CD1c-positive myeloid dendritic cell (primary cell): Measurements from ENCODE around the gene SLC39A11.
"Not testable (repeated sequence)": the region's sequence is repeated elsewhere in the genome, so short reads cannot be mapped to it uniquely, and the experiment has no call there.

Experiments
- DNase-seq: peaks from one replicate; pipeline ENCODE4 v3.0.0-alpha.2; 2016; ENCODE audit errors: extremely low spot score

The SLC39A11 gene

GRCh38 chr17:72833128-72833765 lies 259.2 kb downstream of the SLC39A11 start:
- DNase-seq = no peak

- DNase-seq = no peak
These were observed 260.2 kb downstream of the SLC39A11 start for GRCh38 chr17:72832306-72832705.

GRCh38 chr17:72829883-72830282 lies 262.6 kb downstream of the SLC39A11 start:
- DNase-seq = no peak

- DNase-seq = no peak
These were observed 265.9 kb downstream of the SLC39A11 start for GRCh38 chr17:72826602-72827001.

GRCh38 chr17:72826059-72826458 lies 266.4 kb downstream of the SLC39A11 start:
- DNase-seq = not testable (repeated sequence)

- DNase-seq = no peak
These were observed 267.3 kb downstream of the SLC39A11 start for GRCh38 chr17:72825218-72825617.

- not testable (repeated sequence) for DNase-seq
These were observed 268.2 kb downstream of the SLC39A11 start for GRCh38 chr17:72824267-72824666.

- no peak for DNase-seq
These were observed 270.0 kb downstream of the SLC39A11 start for GRCh38 chr17:72822358-72823023.

GRCh38 chr17:72816406-72816805 lies 276.1 kb downstream of the SLC39A11 start:
- DNase-seq = no peak

GRCh38 chr17:72813481-72813880 lies 279.0 kb downstream of the SLC39A11 start:
- no peak for DNase-seq

- no peak for DNase-seq
These were observed 279.7 kb downstream of the SLC39A11 start for GRCh38 chr17:72812823-72813222.

GRCh38 chr17:72811976-72812687 lies 280.4 kb downstream of the SLC39A11 start:
- DNase-seq = no peak

- no peak for DNase-seq
These were observed 281.4 kb downstream of the SLC39A11 start for GRCh38 chr17:72810991-72811508.

GRCh38 chr17:72806011-72806410 lies 286.5 kb downstream of the SLC39A11 start:
- DNase-seq = no peak

- DNase-seq = no peak
These were observed 287.4 kb downstream of the SLC39A11 start for GRCh38 chr17:72804949-72805707.

GRCh38 chr17:72802726-72803125 lies 289.8 kb downstream of the SLC39A11 start:
- DNase-seq = no peak

GRCh38 chr17:72797142-72797541 lies 295.3 kb downstream of the SLC39A11 start:
- DNase-seq = no peak

GRCh38 chr17:72795941-72796340 lies 296.5 kb downstream of the SLC39A11 start:
- no peak for DNase-seq

- DNase-seq = no peak
These were observed 298.3 kb downstream of the SLC39A11 start for GRCh38 chr17:72794152-72794551.

- DNase-seq = no peak
These were observed 299.7 kb downstream of the SLC39A11 start for GRCh38 chr17:72792771-72793170.

GRCh38 chr17:72790190-72790589 lies 302.3 kb downstream of the SLC39A11 start:
- no peak for DNase-seq

- DNase-seq = no peak
These were observed 302.8 kb downstream of the SLC39A11 start for GRCh38 chr17:72789711-72790110.
